NB4 (cell line): Measurements from ENCODE around the gene EIF5A.

Source experiments
- CTCF ChIP-seq: IDR thresholded peaks from one replicate; pipeline ENCODE4 v1.5.1; 2012; ENCODE audit warnings: low read depth, low read length
- POLR2A ChIP-seq: IDR thresholded peaks from 2 replicates; pipeline ENCODE4 v1.6.1; 2011; ENCODE audit warnings: mild to moderate bottlenecking; ENCODE audit not compliant: insufficient read length; ENCODE audit errors: extremely low read depth

- TF ChIP-seq CTCF (no peak), POLR2A (no peak)
Measured at GRCh38 chr17:7324438-7324779, 17.0 kb downstream of the EIF5A start.
